ENCODE results near the gene SORCS1.

Gene SORCS1

DNA sequence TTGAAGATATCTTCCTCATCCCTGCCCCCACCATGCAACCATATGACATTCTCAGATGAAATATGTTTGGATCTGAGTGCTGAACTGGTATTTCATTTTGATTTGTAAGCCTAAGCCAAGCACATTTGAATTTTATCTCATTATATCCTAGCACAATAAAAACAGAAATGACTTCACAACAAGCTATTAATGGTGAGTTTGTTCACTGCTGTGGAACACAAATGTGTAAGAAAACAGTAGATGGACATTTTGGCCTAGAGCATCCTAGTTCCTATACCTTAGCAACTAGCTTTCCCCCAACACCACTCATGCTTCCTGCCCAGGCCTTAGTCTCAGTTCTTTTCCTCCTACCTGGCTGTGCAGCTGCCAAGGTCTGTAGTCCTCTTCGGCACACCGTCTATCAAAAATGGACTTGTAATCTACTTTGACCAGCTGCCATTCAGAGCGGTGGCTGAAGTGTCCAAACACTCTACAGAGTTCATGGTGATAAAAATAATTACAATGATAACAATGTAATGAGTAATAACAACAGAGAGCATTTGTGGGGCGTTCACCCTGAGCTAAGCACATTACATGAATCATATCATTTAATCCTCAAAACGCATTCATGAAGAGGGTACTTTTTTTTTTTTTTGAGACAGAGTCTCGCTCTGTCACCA, 491.9 kb downstream of the SORCS1 start:
- TF ChIP-seq CTCF (conservative IDR thresholded peaks at IDR 0.05; ENCODE audit: low read length) = no peak
- H3K4me3 ChIP-seq (ENCODE audit: low read length) = no peak overlapping the region
- no peak for DNase-seq (ENCODE audit: low read depth)

- no peak for TF ChIP-seq CTCF (conservative IDR thresholded peaks at IDR 0.05; ENCODE audit: low read length)
- H3K4me3 ChIP-seq (ENCODE audit: low read length) = no peak overlapping the region
- DNase-seq (ENCODE audit: low read depth) = no peak
Observed at GRCh38 chr10:106661767-106662140, 502.8 kb downstream of the SORCS1 start.

GRCh38 chr10:106661133-106661766, 503.3 kb downstream of the SORCS1 start:
- no peak for TF ChIP-seq CTCF (conservative IDR thresholded peaks at IDR 0.05; ENCODE audit: low read length)
- H3K4me3 ChIP-seq (ENCODE audit: low read length) = no peak overlapping the region
- DNase-seq (ENCODE audit: low read depth) = no peak

DNA sequence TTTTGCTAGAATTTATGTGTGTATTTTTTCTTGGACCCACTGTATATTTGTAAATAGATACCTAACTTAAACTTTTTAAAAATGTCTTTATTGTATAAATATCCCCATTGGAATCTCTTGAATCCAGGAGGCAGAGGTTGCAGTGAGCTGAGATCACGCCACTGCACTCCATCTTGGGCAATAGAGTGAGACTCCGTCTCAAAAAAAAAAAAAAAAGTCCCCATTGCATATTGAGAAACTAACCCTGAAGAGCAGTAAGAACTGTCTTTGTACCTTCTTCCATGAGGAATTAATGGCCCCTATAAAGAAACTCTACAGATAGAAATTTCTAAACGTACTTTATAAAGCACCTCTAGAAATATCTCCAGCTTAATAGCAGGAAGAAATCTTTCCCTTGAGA, 504.0 kb downstream of the SORCS1 start:
- DNase-seq (ENCODE audit: low read depth) = no peak
- no peak overlapping the region for H3K4me3 ChIP-seq (ENCODE audit: low read length)
- no peak for TF ChIP-seq CTCF (conservative IDR thresholded peaks at IDR 0.05; ENCODE audit: low read length)

GRCh38 chr10:106655636-106656035, 508.9 kb downstream of the SORCS1 start:
- H3K4me3 ChIP-seq (ENCODE audit: low read length) = no peak overlapping the region
- DNase-seq (ENCODE audit: low read depth) = no peak
- TF ChIP-seq CTCF (conservative IDR thresholded peaks at IDR 0.05; ENCODE audit: low read length) = no peak

GRCh38 chr10:106655165-106655564, 509.3 kb downstream of the SORCS1 start:
- no peak overlapping the region for H3K4me3 ChIP-seq (ENCODE audit: low read length)
- no peak for DNase-seq (ENCODE audit: low read depth)
- no peak for TF ChIP-seq CTCF (conservative IDR thresholded peaks at IDR 0.05; ENCODE audit: low read length)

GRCh38 chr10:106652279-106652678, 512.2 kb downstream of the SORCS1 start:
- TF ChIP-seq CTCF (conservative IDR thresholded peaks at IDR 0.05; ENCODE audit: low read length) = no peak
- no peak for DNase-seq (ENCODE audit: low read depth)

More at GRCh38 chr10:106652279-106652678, 512.2 kb downstream of the SORCS1 start:
- H3K4me3 ChIP-seq (ENCODE audit: low read length) = no peak overlapping the region

Data from AG10803 (cell line).